ENCODE results near the gene PGAM5. TPM values are rescaled to one million over a fixed set of nuclear protein-coding genes. Genes with fewer than 3 reads are reported as not detected.

The PGAM5 gene
- total RNA-seq, 1 experiment from 2014 or later = 112 TPM

GRCh38 chr12:132739600-132740312, 29.1 kb downstream of the PGAM5 start:
- H3K4me3 Mint-ChIP-seq = no peak overlapping the region
- H3K9me3 Mint-ChIP-seq = no peaks in the 10 kb centered on the region
- H3K23me2 ChIP-seq (ENCODE audit: insufficient read length, low read depth, low read length, poor library complexity, severe bottlenecking) = no peaks in the 10 kb centered on the region
- H3K9me3 ChIP-seq (ENCODE audit: control insufficient read depth, low read depth, low read length) = no peaks in the 10 kb centered on the region
- H4K20me1 ChIP-seq (ENCODE audit: control insufficient read depth, insufficient read depth, insufficient read length) = no peaks in the 10 kb centered on the region
- no peak overlapping the region for H4K5ac ChIP-seq (ENCODE audit: insufficient read length, low read depth, low read length)
- no peak overlapping the region for H3K9ac ChIP-seq (ENCODE audit: extremely low read depth, insufficient read length, low read length)
- no peak overlapping the region for H3K4ac ChIP-seq (ENCODE audit: low read depth, low read length)
- H2BK120ac ChIP-seq (ENCODE audit: low read depth, low read length, poor library complexity, severe bottlenecking) = no peak overlapping the region
- H2BK20ac ChIP-seq (ENCODE audit: low read depth, low read length, poor library complexity, severe bottlenecking) = no peak overlapping the region
- no peaks in the 10 kb centered on the region; the same call in 1 of the 2 replicates for H3K79me2 ChIP-seq (ENCODE audit: insufficient read depth, low read length)
- no peak overlapping the region for H4K8ac ChIP-seq (replicated peaks; ENCODE audit: insufficient read length, low read depth, low read length)
- no peak for DNase-seq
- no peaks in the 10 kb centered on the region for H3K27me3 Mint-ChIP-seq (ENCODE audit: low read depth)
- no peak overlapping the region for H3K27ac Mint-ChIP-seq
- no peaks in the 10 kb centered on the region for H3K79me1 ChIP-seq (ENCODE audit: insufficient read depth, low read depth, low read length, poor library complexity, severe bottlenecking)
- H3K14ac ChIP-seq (ENCODE audit: insufficient read depth, low read length) = no peak overlapping the region
- no peak overlapping the region for H3K27ac ChIP-seq (ENCODE audit: insufficient read length, low read depth, low read length)
- no peak overlapping the region for H2AK5ac ChIP-seq (ENCODE audit: insufficient read length, low read length)
- H3T11ph ChIP-seq (ENCODE audit: low read length) = no peak overlapping the region
- H2BK12ac ChIP-seq (ENCODE audit: insufficient read length, low read depth, low read length) = no peak overlapping the region
- no peak for TF ChIP-seq CTCF (conservative IDR thresholded peaks at IDR 0.05)
- no peak overlapping the region for H3K4me2 ChIP-seq (ENCODE audit: insufficient read depth, insufficient read length, low read length)
- no peak overlapping the region for H2BK15ac ChIP-seq (ENCODE audit: low read depth, low read length)
- H3K56ac ChIP-seq (ENCODE audit: insufficient read length, low read depth, low read length) = no peak overlapping the region
- H3K27me3 ChIP-seq (ENCODE audit: insufficient read depth, low read length) = no peaks in the 10 kb centered on the region
- no peaks in the 10 kb centered on the region for H3K4me1 Mint-ChIP-seq
- no peak overlapping the region for H3K18ac ChIP-seq (ENCODE audit: insufficient read length, low read depth, low read length)
- no peak overlapping the region for H3K23ac ChIP-seq (ENCODE audit: insufficient read length, low read depth, low read length)
- H2BK5ac ChIP-seq (ENCODE audit: insufficient read length, low read length) = no peak overlapping the region
- H2AFZ ChIP-seq (ENCODE audit: low read length) = no peak overlapping the region
- peaks cover 64 to 96% (median 91%) of the 10 kb centered on the region in 3 experiments for H3K36me3 Mint-ChIP-seq (ENCODE audit: insufficient read depth in 1 of 3, low read depth in 3 of 3)
- no CpG with 5 or more reads among the region's 19 CpGs for WGBS (ENCODE audit: extremely low coverage, insufficient read length, low lambda C conversion rate)
- no peaks in the 10 kb centered on the region for H3K4me1 ChIP-seq (ENCODE audit: insufficient read depth, low read length)
- no peak overlapping the region for H4K91ac ChIP-seq (ENCODE audit: insufficient read length, low read depth, low read length)

All from H9 (cell line).